ENCODE measurements around the gene KRTAP10-2. TPM values are rescaled to one million over a fixed set of nuclear protein-coding genes. Genes with fewer than 3 reads are reported as not detected.

The KRTAP10-2 gene
- total RNA-seq, 1 donor from 2014 or later: not detected

DNA sequence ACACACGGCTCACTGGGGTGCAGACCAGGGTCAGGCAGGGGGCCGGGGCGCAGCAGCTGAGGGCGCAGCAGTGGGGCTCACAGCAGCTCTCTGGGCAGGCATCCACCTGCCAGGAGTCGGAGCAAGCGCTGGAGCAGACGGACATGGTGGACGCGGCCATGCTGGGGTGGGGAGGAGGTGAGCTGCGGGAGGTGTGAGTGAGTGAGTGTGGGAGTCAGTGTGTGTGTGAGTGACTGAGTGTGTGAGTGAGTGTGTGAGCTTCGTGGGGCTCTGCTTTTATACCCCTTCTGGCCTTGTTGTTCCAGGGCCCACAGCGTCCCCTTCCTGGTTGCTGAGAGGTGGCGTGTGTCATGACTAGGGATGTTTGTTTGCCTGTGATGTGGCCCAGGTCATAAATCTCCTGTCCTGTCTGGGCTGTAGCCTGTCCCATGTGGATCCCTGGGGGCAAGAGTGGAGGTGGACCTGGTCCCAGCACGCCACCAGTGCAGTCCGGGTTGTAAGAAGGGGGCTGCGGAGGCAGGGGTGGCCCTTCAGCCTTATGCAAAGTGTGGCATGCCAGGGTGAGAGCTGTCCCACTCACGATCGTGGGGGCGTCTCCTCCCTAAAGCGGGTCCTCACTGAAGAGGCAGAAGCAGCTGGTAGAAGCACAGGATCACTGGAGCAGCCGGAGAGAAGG lies 11.2 kb downstream of the KRTAP10-2 start, which contains the start of gene KRTAP10-1:
Gene KRTAP10-1 (minus strand): TSS at position 205 of the 676 bp plus-strand sequence. CDS start 45 bp downstream, at position 160.
- TF ChIP-seq CTCF (conservative IDR thresholded peaks at IDR 0.05; ENCODE audit: low read depth, low read length): no peak
- no peak for DNase-seq (ENCODE audit: low read depth)
- H3K4me3 ChIP-seq (ENCODE audit: low read depth, low read length): no peak within 1 kb of the TSS

GRCh38 chr21:44539046-44539445 lies 12.3 kb downstream of the KRTAP10-2 start:
- no peak overlapping the region for H3K4me3 ChIP-seq (ENCODE audit: low read depth, low read length)
- DNase-seq (ENCODE audit: low read depth): no peak
- TF ChIP-seq CTCF (conservative IDR thresholded peaks at IDR 0.05; ENCODE audit: low read depth, low read length): no peak

- H3K4me3 ChIP-seq (ENCODE audit: low read depth, low read length): no peak overlapping the region
- no peak for TF ChIP-seq CTCF (conservative IDR thresholded peaks at IDR 0.05; ENCODE audit: low read depth, low read length)
- DNase-seq (ENCODE audit: low read depth): no peak
Measured at GRCh38 chr21:44537930-44538911, 13.1 kb downstream of the KRTAP10-2 start.

GRCh38 chr21:44535963-44536362 lies 15.3 kb downstream of the KRTAP10-2 start:
- no peak for TF ChIP-seq CTCF (conservative IDR thresholded peaks at IDR 0.05; ENCODE audit: low read depth, low read length)
- DNase-seq (ENCODE audit: low read depth): no peak
- H3K4me3 ChIP-seq (ENCODE audit: low read depth, low read length): no peak overlapping the region

DNA sequence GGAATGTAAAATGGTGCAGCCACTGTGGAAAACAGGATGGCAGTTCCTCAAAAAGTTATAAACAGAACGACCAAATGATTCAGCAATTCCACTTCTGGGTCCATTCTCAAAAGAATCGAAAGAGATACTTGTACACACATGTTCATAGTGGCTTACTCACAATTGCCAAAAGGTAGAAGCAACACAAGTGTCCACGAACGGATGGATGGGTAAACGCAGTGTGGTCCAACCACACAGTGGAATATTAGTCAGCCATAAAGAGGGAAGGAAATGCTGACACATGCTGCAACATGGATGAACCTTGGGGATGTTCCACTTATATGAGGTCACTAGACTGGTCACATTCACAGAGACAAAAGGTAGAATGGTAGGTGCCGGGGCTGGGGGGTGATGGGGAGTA lies 16.6 kb downstream of the KRTAP10-2 start:
- DNase-seq (ENCODE audit: low read depth): no peak
- TF ChIP-seq CTCF (conservative IDR thresholded peaks at IDR 0.05; ENCODE audit: low read depth, low read length): no peak
- H3K4me3 ChIP-seq (ENCODE audit: low read depth, low read length): no peak overlapping the region

DNA sequence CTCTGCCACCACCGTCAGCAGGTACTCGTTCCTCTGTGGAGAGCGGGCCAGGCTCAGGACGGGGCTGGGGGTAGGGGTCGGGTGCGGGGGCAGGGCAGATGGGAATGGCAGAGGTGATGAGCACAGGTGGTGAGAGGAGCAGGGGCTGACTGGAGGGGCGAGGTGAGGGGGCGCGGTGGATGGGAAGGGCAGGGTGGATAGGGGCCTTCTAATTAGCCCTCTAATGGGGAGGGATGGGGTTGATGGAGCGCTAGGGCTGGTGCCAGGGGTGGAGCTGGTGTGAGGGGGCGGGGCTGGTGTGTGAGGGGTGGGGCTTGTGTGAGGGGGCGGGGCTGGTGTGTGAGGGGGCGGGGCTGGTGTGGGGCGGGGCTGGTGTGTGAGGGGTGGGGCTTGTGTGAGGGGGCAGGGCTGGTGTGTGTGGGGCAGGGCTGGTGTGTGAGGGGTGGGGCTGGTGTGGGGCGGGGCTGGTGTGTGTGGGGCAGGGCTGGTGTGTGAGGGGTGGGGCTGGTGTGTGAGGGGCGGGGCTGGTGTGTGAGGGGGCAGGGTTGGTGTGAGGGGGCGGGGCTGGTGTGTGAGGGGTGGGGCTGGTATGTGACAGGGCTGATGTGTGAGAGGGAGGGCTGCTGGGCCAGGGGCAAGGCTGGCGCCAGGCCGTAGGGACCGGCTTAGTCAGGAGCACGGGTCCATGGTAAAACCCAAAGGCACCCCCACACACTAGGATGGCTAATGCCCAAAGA lies 17.2 kb downstream of the KRTAP10-2 start:
- DNase-seq (ENCODE audit: low read depth): no peak

More for the DNA sequence above, 17.2 kb downstream of the KRTAP10-2 start:
- H3K4me3 ChIP-seq (ENCODE audit: low read depth, low read length): no peak overlapping the region
- no peak for TF ChIP-seq CTCF (conservative IDR thresholded peaks at IDR 0.05; ENCODE audit: low read depth, low read length)
